Spleen (tissue), 7 donors: ENCODE measurements around the gene HENMT1.

Experiments
- POLR2AphosphoS5 ChIP-seq, 3 donors: sonication (generic); formaldehyde crosslinking; IDR thresholded peaks; one replicate each; pipeline ENCODE4 v1.5.1; 2017; ENCODE audit warnings: antibody characterized with exemption in 3 of 3
- TF ChIP-seq, protein P1 (sequence below), 11 experiments: fragments of 200-600 bp in 7 of 11; fragments of 450-650 bp in 4 of 11; sonication (generic) in 4 of 11; IDR thresholded peaks in 8 of 11; conservative IDR thresholded peaks in 3 of 11; 1 replicate in 7 of 11; 2 replicates in 4 of 11; pipeline versions ENCODE4 v1.4.0 to v1.8.0; 2016 to 2021; ENCODE audit warnings: antibody characterized with exemption in 11 of 11, inconsistent platforms in 4 of 11, mild to moderate bottlenecking in 1 of 11
- donor health status: DM: no; HTN: no; CAD: no; lungs with moderate emphysema.
- donor health status: DM: no; HTN: no; CAD: no.
- donor health status: DM: no; HTN: no; CAD: no.

DNA sequence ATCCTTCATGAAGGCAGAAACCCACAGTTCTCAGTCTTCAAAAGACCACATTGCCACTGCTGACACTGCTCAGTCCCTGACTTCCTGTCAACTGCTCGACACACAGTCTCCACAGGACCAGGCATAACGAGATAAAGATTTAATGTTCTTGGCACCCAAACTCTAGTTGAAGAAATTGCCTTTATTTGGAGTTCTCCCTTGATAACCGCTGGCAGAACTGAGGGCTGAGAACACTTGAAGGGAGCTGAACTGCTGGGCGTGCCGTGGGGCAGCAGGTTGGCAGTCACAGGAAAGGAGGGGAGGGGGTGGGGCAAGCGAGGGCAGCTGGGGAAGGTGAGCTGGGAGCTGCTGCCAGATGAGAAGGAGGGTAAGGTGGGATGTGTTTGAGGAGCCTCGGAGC, 15.9 kb downstream of the HENMT1 start:
- peak in 2 of 3 donors; percentile 10 to 71 for TF ChIP-seq POLR2AphosphoS5 (IDR thresholded peaks at IDR 0.05)
- TF ChIP-seq, protein P1, sequence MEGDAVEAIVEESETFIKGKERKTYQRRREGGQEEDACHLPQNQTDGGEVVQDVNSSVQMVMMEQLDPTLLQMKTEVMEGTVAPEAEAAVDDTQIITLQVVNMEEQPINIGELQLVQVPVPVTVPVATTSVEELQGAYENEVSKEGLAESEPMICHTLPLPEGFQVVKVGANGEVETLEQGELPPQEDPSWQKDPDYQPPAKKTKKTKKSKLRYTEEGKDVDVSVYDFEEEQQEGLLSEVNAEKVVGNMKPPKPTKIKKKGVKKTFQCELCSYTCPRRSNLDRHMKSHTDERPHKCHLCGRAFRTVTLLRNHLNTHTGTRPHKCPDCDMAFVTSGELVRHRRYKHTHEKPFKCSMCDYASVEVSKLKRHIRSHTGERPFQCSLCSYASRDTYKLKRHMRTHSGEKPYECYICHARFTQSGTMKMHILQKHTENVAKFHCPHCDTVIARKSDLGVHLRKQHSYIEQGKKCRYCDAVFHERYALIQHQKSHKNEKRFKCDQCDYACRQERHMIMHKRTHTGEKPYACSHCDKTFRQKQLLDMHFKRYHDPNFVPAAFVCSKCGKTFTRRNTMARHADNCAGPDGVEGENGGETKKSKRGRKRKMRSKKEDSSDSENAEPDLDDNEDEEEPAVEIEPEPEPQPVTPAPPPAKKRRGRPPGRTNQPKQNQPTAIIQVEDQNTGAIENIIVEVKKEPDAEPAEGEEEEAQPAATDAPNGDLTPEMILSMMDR (IDR thresholded peaks at IDR 0.05 in 8 of 11, conservative IDR thresholded peaks at IDR 0.05 in 3 of 11), result no peak
